GM18873 (cell line): ENCODE data around the gene IGFBP2.

Experiments
- ATAC-seq: cut with Tn5 transposase; IDR thresholded peaks from one replicate; pipeline ENCODE4 v1.9.1; 2021; ENCODE audit warnings: mild to moderate bottlenecking, moderate library complexity, moderate number of reproducible peaks; ENCODE audit not compliant: unreplicated experiment, low FRiP score

IGFBP2 gene

GRCh38 chr2:216636551-216637450 is 3.6 kb downstream of the IGFBP2 start:
- ATAC-seq = no peak

DNA sequence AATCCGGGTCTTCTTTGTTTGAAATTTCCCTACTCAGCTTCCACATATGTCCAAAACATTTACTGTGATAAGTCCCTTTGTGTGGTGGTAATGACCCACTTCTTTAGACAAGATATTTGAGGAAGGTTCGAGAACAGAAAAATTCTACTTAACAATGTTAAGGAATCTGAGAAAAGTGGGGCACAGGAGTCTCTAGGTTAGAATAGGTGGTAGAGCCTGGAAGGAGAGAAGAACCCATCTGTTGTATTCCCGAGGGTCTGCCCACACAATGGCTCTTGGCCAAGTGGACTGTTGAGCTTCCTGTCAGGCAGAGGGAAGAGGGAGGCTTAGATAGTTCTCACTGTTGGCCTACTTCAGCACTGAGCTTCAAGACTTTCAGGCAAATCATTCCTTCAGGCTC is 4.3 kb downstream of the IGFBP2 start:
- ATAC-seq = no peak

GRCh38 chr2:216643986-216644659 is 10.9 kb downstream of the IGFBP2 start:
- no peak for ATAC-seq

- ATAC-seq = no peak
Measured at GRCh38 chr2:216644842-216645635, 11.8 kb downstream of the IGFBP2 start.

DNA sequence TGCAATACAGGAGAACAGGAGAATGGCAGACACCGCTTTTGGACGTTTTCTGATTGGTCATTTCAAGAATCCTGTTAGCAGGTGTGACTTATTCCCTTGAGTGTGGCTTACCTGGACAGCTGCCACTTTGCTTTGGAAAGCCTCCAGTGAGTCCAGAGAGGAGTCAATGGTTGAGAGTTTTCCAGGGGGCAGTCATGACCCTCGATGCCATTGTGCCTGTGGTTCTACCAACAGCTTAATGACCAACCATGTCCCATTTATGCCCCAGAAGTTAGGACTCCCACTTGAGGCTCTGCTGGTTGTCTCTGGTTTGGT is 12.4 kb downstream of the IGFBP2 start:
- no peak for ATAC-seq

- ATAC-seq = no peak
Measured at GRCh38 chr2:216646116-216646515, 12.9 kb downstream of the IGFBP2 start.

GRCh38 chr2:216648105-216648504 is 14.9 kb downstream of the IGFBP2 start:
- ATAC-seq = no peak

DNA sequence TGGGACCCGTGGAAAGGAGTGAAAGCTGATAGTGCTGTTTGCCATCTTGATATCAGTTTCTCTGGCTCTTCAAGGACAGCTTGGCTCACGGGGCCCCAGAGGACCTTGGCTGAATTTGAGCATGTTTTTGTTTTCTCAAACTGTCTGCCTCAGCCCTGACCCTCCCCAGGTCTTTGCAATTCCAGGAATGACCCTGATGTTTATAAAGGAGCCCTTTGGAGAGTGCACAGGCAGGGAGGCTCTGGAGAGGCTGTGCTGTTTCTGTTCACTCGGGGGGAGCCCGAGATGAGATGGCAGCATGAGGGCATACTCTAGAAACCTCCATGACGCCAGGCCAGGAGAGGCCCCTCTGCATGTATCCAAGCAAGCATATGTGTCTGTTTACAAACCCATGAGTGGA is 16.4 kb downstream of the IGFBP2 start:
- no peak for ATAC-seq

GRCh38 chr2:216650626-216651257 is 17.5 kb downstream of the IGFBP2 start:
- ATAC-seq = no peak

- ATAC-seq = no peak
Measured at GRCh38 chr2:216651351-216651881, 18.2 kb downstream of the IGFBP2 start.

- no peak for ATAC-seq
Measured at GRCh38 chr2:216652566-216652965, 19.3 kb downstream of the IGFBP2 start.

- ATAC-seq = no peak
Measured at GRCh38 chr2:216653093-216653799, 20.0 kb downstream of the IGFBP2 start.

- no peak for ATAC-seq
Measured at GRCh38 chr2:216653931-216654365, 20.7 kb downstream of the IGFBP2 start.

DNA sequence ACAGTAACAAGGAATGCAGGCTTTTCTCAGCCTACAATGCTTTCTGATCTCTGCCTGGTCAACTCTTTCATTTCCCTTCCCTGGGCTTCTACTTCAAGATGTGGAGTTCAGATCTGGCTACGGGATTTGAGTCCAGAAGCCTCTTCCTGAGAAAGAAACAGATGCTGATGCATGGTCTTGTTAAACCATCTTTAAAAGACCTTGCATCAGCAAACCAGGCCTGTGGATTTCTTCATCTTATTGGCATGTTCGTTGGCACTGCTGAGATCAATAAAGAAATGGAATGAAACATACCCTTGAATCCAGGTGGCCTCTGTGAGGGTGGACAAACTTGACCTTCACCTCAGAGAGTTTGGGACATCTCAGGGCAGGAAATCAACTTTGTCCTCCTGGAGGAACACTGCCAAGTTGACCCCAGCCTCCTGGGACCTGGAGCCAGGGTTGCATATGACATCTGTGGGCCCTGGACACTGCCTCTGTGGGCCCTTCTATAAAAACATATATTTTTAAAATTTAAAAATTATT is 21.4 kb downstream of the IGFBP2 start:
- no peak for ATAC-seq

DNA sequence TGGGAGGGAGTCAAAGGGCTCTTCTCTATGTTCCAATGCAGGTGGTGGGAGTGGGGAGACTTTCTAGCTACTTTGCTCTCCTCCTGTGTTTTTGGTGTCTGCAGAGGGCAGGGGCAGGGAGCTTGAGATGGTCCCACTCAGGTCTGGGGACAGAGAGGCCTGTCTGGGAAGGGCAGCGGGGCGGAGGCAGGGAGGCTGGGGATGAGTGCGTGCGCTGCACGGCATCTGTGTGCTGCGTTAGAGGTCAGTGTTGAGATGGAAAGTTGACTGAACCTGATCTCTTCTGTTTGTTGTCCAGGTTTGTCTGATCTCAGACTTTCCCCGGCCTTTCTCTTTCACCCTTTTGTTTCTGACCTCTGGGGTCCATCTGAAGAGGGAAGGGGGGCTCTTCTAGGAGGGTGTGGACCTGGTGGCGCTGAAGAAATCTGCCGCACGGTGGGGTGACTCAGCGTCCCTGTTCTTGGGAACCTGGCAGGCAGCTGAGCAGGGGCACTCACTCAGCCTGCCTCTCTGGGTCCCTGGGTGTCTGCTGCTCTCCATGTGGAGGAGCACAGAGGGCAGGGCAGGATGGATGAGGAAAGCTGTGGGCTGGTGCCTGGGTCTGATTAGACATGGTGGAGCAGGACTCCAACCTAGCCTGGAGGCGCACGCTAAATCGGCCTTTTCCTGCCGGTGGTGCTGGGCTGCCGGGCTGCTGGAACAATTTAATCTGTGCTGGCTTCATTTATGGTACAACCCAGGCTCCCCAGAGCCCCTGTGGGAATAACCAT is 24.1 kb downstream of the IGFBP2 start:
- no peak for ATAC-seq

DNA sequence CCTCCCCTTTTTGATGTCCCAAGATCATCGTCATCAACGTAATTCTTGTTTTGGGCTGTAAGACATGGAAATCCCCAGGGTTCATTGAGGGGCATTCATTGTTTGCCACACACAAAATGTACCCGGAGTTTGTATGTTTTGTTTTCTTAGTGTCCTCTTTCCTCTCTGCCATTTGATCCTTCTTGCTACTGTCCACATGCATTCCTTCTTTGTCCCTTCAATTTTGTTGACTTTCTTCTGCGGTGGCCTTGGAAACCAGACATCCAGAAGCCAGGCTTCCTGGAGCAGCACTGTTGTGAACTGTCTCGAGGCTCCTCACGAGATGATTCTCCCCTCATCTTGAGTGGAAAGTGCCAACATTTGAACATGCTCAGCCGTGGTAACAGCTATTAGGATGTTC is 24.8 kb downstream of the IGFBP2 start:
- no peak for ATAC-seq

DNA sequence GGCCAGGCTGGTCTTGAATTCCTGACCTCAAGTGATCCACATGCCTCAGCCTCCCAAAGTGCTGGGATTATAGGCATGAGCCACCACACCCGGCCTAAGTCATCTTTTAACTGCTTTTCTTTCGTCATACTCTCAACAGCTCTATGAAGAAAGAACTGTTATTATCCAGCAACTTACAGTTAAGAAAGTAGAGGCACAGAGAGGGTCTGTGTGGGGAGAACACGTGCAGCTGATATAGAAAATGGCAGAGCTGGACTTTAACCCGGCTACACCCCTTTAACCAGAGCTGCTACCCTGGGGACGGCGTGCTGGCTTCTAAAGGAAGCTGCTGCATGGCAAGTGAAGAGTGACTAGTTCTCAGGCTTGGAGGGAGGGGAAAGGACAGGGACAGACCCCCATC is 25.5 kb downstream of the IGFBP2 start:
- no peak for ATAC-seq

DNA sequence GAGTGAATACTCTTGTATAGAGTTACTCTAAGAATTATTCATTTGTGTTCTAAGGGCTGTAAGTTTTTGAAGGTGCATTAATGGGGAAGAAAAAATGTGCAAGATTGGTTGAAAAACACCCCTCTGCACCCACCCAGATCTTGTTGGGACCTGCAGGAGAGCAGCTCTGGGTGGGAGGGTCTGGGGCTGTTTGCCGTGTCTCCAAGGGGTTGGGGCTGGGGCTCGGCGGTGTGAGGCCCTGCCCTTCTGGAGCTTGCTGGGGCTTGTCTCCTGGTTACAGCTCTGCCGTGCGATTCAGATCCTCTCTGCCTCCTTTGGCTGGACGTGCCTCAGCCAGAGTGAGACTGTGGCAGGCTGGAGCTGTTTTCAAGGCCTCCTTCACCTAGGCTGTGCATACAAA is 26.1 kb downstream of the IGFBP2 start:
- ATAC-seq = no peak

DNA sequence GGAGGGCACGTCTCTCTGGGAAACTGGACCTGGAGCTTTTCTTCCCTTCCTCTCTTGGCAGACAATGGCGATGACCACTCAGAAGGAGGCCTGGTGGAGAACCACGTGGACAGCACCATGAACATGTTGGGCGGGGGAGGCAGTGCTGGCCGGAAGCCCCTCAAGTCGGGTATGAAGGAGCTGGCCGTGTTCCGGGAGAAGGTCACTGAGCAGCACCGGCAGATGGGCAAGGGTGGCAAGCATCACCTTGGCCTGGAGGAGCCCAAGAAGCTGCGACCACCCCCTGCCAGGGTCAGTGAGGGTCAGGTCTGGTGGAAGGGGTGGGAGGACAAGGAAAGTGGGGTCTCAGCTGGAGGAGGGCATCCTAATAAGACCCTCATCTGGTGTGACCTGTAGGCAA is 27.3 kb downstream of the IGFBP2 start:
- ATAC-seq = no peak
